GM19043 (cell line): ENCODE results near the gene DKKL1.

Experiments
- ATAC-seq: cut with Tn5 transposase; IDR thresholded peaks from one replicate; pipeline ENCODE4 v1.9.1; 2021; ENCODE audit warnings: low read depth; ENCODE audit not compliant: unreplicated experiment

DKKL1 gene

DNA sequence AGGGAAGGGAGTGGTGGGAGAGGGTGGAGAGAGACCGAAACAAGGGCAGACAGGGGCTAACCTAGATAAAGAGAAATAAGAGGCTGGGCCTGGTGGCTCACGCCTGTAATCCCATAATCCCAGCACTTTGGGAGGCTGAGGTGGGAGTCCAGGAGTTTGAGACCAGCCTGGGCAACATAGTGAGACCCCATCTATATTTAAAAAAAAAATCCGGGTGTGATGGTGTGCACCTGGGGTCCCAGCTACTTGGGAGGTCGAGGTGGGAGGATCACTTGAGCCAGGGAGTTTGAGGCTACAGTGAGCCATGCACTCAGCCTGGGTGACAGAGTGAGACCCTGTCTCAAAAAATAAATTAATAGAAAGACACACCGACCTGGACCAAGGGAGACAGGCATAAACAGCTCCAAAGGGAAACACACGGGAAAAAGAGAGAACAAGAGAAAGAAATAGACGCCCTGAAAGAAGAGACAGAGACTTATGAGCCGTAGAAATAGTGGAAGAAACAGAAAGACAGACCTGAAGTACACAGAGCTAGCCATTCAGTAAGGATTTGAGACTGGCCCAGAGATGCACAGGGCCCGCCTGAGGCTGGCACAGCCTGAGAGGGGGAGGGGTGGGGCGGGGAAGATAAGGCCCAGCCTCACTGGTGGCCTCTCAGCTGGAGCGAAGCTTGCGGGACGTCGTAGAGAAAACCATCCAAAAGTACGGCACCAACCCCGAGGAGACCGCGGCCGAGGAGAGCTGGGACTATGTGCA lies 26.2 kb upstream of the DKKL1 start:
- ATAC-seq = no peak

DNA sequence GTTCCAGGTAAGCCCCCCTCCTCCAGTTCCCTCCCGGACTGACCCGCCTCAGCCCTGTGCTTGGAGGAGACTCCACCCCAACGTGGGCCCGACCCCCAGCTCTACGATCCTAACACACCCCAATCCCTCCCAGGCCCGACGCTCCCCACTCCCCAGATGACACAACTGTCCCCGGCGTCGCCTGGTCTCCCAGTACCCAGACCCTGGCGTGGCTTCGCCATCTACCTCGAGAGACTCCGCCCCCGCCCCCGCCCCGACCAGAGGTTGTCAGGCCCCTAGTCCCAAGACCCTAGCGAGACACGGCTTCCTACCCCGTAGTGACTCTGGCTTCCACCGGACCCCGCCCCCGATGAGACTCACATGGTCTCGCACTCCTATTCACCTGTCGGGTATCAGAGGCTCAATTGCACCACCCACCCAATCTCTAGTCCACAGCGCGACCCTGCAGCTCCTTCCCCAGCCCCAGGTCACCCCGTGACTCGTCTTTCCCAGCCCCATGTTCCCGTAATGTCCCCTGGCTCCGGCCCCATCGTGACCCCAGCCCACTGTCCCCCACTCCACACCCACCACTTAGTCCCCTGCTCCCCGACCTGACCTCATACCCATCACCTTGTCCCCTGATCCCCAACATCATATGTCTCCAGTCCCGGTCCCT lies 25.5 kb upstream of the DKKL1 start:
- no peak for ATAC-seq

DNA sequence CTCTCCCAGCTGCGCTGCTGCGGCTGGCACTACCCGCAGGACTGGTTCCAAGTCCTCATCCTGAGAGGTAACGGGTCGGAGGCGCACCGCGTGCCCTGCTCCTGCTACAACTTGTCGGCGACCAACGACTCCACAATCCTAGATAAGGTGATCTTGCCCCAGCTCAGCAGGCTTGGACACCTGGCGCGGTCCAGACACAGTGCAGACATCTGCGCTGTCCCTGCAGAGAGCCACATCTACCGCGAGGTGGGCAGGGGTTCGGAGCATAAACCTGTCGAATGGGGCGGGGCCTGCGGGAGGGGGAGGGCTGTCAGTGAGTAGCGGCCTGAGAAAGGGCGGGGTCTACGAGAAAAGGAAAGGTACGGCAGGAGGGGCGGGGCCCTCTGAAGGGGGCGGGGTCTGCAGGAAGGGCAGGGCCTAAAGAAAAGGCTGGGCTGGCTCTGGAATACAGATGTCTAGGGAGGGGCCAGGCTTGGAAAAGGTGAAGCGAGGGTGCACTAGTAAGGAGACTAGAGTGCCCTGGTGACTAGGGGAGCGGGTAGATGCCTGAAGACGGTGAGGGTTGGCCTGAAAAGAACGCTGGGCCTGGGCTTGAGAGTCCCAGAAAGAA lies 24.9 kb upstream of the DKKL1 start:
- ATAC-seq = no peak

DNA sequence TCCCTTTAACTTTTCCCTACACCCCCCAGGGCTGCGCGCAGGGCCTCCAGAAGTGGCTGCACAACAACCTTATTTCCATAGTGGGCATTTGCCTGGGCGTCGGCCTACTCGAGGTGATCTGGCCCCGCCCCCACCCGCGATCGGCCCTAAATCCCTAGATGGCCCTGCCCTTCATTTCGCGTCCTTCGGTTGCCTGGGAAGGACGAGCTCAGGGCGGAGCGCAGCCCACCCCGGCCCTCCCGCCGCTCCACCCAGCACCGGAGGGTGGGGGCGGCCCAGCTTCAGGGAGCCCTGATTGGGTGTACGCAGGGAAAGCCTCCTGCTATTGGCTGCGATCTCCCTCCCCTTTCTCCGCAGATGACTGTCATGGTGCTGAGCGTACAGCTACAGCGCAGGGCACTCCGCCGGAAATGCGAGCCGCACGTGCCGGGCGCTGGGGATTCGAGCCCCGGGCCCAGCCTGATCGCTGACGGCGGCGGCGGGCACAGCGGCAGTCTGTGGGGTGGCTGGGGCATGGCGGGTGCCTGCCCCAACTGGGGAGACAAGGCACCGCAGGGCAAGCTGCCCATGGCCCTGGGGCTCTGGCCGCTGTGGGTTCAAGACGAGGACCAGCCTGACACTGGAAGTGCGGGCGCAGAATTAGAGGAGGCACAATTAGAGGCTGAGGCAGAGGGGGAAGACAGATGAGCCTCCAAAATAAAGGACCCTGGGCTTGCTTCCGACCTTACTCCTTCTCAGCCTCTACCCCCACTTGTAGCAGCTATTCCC lies 24.2 kb upstream of the DKKL1 start:
- ATAC-seq = no peak

DNA sequence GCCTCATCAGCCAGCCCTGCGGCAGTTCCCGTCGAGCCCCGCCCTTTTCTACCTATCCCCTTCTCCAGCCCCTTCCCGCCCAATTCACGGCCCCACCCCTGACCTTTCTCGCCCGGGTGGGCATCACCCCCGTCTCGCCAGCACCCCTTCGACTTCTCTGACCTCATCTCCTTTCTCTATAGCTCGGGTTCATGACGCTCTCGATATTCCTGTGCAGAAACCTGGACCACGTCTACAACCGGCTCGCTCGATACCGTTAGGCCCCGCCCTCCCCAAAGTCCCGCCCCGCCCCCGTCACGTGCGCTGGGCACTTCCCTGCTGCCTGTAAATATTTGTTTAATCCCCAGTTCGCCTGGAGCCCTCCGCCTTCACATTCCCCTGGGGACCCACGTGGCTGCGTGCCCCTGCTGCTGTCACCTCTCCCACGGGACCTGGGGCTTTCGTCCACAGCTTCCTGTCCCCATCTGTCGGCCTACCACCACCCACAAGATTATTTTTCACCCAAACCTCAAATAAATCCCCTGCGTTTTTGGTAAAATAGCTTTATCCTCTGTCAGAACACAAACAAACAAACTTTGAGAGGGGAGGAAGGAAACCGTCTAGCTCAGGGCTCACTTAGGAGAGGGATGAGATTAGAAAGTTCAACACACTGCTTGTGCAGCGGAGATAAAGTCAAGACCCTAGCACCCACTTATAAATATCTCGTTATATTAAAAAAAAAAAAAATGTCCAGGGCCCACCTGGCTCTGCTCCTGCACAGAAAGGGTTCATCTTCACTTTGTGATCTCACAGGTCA lies 23.4 kb upstream of the DKKL1 start:
- ATAC-seq = no peak

DNA sequence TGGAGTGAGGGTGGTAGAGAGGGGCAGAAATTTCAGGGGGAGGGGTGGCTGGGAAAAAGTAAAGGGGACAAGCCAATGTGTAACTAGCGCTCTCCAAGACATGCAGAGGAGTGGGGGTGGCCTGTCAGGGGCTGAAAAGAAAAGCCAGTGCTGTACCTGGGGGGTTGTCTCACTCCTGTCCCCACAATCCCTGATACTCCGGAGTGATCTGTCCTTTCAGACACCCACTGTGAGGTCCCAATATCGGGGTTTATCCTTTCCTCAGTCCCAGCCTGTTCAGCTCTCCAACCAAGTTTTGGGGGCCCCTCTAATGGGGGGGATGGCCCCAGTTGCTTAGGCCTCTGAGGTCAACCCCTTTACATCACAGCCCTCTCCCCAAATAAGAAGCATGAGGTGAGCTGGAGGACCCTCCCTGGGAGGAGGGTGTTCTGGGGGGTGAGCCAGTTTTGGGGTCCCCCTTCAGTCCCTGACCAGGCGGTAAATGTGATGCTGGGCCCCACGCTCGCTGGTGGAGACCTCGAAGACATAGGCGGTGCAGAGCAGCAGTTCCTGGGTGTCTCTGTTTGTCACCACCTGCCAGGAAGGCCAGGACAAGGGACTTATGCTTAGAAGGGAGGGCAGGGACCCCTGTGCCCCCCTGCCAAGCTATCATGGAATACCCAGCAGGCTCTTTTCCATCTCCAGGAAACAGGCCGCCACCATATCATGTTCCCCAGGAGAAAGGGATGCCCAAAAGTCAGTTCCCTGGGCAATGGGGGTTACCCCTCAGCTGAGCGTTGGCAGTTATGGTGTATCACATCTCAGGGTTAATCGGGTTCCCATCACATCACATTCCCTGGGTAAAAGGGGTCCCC lies 22.6 kb upstream of the DKKL1 start:
- ATAC-seq = no peak

DNA sequence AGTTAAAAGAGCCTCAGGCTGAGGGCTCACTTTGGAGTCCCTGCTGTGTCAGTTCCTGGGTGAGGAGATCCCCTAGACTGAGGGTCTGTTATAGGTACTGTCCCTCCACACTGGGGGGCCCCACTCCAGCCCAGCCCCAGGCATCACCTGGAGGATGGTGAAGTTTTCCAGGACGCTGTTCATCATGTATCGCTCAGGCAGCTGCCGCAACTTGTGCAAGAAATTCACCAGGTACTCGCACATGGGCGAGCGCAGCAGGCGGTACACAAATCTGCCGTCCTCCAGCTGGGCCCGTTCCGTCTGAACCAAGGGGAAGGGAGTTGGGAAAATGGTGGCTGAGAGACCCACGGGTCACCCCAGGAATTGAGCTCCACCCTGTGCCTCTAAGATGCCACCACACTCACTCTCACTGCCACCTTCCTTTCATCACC lies 21.4 kb upstream of the DKKL1 start:
- ATAC-seq = no peak

DNA sequence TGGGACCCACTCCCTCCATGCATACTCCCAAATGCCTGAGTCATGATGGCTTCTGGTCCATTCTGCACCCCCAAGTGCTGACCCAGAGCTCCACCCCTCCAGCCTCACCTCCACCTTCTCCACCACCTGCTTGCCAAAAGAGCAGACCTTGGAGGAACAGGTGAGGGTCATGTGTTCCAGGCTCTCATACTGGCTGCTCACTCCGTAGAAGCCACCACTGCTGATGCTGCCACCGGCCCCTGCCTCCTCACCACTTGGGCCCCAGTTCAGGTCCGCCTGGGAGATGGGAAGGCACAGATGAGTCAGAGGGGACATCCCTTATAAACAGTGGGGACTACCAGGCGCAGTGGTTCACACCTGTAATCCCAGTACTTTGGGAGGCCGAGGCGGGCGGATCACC lies 20.6 kb upstream of the DKKL1 start:
- ATAC-seq = no peak

DNA sequence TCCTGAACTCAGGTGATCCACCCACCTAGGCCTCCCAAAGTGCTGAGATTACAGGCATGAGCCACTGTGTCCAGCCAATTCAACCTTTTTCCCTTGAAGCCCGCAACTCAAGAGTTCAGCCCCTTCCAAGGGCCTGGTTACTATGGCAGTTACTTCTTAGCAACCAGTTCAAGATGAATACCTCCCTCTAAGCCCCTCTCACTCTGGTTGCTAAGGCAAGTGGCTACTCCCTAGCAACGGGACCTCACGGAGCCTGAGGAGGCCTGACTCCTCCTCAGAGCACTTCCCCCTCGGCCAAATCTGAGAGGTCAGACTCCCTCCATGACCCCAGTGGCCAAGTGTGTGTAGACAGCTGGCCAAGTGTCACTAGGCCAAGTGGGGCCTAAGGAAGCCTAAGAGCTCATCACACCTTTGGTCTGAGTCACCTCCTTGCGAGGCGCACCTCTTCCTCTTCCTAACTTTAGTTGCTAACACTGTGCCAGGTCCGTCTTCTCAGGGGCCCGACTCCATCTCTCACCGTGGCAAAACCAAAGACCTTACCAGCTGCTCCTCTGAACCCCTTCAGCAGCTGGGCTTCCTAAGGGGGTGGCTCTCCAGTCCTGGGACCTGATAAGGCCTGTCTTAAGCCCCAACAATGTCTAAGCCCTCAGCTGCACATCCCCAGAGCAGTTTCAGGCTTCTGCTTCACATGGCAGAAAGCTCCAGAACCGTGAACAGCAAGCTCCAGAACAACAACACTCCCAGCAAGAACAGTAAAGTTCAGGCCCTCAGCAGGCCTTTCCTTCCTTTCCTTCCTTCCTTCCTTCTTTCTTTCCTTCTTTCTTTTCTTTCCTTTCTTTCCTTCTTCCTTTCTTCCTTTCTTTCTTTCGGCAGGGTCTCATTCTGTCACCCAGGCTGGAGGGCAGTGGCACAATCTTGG lies 18.9 kb upstream of the DKKL1 start:
- no peak for ATAC-seq

DNA sequence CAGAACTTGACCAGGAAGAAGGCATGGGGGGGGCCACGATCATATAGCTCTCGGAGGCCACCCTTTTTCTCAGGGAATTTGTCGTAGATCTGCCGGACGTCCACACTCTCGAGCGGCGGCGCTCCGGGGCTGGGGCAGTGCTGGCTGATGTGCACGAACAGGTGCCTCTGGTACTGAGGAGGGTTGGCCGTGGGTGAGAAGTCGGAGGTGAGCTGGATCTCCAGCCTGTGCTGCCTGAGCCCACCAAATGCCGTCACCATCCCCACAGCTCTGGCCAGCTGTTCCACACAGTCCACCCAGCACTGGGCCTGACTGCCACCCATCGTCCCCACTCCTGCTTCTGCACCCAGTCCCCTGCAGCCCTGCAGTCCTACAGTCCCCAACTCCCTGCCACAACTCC lies 16.5 kb upstream of the DKKL1 start:
- ATAC-seq = no peak

DNA sequence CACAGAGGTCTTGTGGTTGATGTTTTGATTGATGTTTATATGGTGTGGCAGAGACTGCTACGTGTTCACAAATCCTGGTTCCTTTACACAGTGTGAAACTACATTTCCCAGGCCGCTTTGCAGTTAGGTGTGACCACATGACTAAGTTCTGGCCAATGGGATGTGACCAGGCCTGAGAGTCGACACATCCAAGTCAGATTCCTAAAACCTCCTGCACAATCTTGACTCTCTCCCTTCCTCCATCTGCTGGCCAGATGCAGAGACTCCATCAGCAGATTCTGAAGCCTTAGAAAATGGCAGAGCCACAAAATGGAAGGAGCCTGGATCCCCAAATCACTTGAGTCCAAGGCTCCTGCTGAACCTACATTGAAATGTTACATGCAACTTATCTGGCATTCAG lies 15.8 kb upstream of the DKKL1 start:
- ATAC-seq = no peak

DNA sequence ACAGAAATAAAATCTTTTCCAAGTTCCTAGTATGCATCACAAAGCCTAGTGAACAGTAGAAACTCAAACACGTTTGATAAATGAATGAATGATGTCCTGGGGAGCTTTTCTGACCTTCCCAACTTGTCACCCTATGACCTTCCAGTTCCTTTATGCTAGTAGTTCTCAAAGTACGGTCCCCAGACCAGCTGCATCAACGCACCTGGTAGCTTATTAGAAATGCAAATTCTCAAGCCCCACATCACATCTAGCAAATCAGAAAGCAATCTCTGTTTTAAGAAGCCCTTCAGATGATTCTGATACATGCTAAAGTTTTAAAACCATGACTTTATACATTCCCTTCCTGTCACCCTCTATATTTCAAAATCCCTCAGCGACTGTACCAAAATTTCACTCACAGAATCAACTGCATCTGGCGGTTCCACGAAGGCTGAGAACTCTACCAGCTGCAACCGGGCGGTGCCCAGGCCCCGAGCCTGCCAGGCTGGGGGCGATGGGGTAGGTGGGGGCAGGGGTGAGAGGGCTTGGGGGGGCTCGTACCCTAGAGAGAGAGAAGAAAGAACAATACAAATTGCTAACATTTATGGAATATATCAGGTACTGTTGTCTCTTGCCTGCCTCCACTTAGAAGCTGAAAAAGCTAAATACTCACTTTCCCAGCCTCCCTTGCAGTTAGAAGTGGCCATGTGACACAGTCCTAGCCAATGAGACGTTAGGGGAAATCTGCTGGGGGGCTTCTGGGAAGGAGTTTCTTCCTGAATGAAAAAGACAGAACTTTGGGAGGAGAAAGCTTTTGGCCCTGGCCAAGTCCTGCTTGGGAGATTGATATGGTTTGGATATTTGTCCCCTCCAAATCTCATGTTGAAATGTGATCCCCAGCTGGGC lies 15.1 kb upstream of the DKKL1 start:
- ATAC-seq = no peak

DNA sequence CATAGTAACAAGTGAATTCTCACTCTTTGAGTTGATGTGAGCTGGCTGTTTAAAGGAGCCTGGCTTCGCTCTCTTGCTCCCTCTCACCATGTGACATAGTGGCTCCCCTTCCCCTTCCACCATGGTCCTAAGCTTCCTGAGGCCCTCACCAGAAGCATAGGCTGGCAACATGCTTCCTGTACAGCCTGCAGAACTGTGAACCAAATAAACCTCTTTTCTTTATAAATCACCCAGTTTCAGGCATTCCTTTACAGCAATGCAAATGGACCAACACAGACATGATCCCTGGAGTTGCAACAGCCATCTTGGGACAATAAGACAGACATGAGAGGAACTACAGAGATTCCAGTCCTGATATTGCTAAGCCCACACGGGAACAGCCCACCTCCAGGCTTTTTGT lies 14.1 kb upstream of the DKKL1 start:
- ATAC-seq = no peak

DNA sequence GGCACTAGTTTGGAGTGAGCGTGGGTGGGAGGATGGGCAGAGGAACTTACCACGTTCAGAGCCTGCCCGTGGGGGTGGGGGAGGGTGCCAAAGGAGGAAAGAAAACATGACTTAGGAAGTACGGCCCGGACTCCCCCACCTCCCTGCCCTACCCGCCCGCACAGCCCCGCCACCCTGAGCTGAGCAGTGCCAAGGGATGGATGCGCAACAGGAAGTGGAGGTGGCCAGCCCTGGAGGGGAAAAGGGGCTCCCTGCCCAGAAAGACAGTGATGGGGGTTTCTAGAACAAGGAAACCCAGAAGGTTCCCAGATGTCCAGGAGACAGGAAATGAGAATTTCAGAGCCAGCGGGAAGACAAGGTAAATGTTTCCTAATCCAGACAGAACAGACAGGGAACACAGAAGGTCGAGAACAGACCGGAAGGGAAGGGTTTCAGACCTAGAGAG lies 7.7 kb upstream of the DKKL1 start:
- no peak for ATAC-seq

DNA sequence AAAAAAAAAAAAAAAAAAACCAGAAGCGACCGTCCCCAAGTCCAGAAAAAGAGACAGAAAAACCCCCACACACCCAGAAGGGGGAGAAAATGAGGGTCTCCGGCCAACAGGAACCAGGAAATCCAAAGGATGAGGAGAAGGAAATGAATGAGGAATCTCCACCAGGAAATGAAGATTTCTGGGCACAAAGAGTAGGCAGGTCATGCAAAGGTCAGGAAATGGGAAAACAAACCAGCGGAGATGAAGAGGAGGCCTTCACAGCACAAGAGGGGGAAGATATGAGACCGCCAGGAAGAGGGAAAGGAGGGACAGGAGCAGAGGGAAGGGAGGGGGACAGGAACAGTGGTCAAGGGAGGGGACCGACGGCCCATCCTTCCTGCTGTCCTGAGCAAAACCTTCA lies 7.3 kb upstream of the DKKL1 start:
- ATAC-seq = no peak

DNA sequence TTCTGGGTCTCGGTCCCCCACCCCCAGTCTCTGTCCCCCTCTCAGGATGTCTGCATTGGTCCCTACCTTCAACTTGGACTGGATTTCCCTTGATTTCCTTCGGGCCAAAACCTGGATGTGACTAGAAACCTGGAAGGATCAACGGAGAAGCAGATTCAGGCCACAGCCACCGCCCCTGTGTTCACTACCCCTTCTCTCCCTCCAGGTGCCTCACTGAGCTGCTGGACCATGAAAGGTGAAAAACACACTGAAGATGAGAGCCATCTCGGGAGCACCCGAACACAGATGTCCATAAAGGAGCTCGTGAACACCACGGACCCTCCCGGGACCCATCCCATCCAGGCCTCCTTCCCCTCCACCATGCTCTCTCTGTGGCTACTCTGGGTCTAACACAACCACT lies 6.5 kb upstream of the DKKL1 start:
- no peak for ATAC-seq
